Parathyroid adenoma (tissue), 2 donors: ENCODE measurements around the gene SP2.
A peak's percentile ranks its signal among the peaks of the same experiment; 100 is the strongest.

Experiments used
- H2AFZ ChIP-seq: fragments of 300-600 bp; sonication (generic); one replicate; pipeline ENCODE4 v1.7.0; 2017; ENCODE audit warnings: antibody characterized with exemption, mild to moderate bottlenecking
- H3K27ac ChIP-seq: fragments of 300-600 bp; sonication (generic); one replicate; pipeline ENCODE4 v1.7.0; 2017
- H3K27me3 ChIP-seq: fragments of 300-600 bp; sonication (generic); one replicate; pipeline ENCODE4 v1.7.0; 2017; ENCODE audit warnings: low read length; ENCODE audit not compliant: control insufficient read depth, insufficient read depth
- H3K36me3 ChIP-seq: fragments of 300-600 bp; sonication (generic); one replicate; pipeline ENCODE4 v1.7.0; 2017; ENCODE audit warnings: low read length; ENCODE audit not compliant: control insufficient read depth, insufficient read depth
- H3K4me1 ChIP-seq: fragments of 300-600 bp; sonication (generic); one replicate; pipeline ENCODE4 v1.7.0; 2017; ENCODE audit warnings: control low read depth
- H3K4me2 ChIP-seq: fragments of 300-600 bp; sonication (generic); one replicate; pipeline ENCODE4 v1.7.0; 2017; ENCODE audit warnings: low read length
- H3K4me3 ChIP-seq: fragments of 300-600 bp; sonication (generic); one replicate; pipeline ENCODE4 v1.7.0; 2017; ENCODE audit warnings: low read depth, low read length
- H3K79me2 ChIP-seq: fragments of 300-600 bp; sonication (generic); one replicate; pipeline ENCODE4 v1.7.0; 2017; ENCODE audit warnings: control low read depth
- H3K9ac ChIP-seq: fragments of 300-600 bp; sonication (generic); one replicate; pipeline ENCODE4 v1.7.0; 2017; ENCODE audit warnings: mild to moderate bottlenecking
- H3K9me3 ChIP-seq: fragments of 300-600 bp; sonication (generic); one replicate; pipeline ENCODE4 v1.7.0; 2017; ENCODE audit warnings: low read length; ENCODE audit not compliant: control insufficient read depth
- CTCF ChIP-seq: fragments of 300-600 bp; sonication (generic); IDR thresholded peaks from one replicate; pipeline ENCODE4 v1.7.0; 2017; ENCODE audit warnings: antibody characterized with exemption, mild to moderate bottlenecking
- donor health status: primary hyperparathyroidism.

SP2 gene

DNA sequence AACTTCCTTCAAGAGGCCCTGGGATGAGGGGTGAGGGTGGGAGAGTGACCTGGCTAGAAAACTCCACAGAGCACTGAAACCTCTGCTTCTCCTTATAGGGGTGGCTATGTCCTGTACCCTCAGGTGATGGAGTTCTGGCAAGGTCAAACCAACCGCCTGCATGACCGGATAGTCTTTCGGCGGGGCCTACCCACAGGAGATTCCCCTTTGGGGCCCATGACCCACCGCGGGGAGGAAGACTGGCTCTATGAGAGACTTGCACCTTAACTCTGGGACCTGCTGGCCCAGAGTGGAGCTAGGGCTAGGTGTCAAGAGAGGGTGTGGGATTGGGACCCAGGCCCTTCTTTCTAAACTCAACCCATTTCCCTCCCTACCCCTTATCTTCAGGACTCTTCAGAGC lies 50.5 kb downstream of the SP2 start:
- peaks cover 9% of the 10 kb centered on the region for H3K4me1 ChIP-seq
- no peaks in the 10 kb centered on the region for H3K9me3 ChIP-seq
- peak overlapping the region; percentile 9 for H3K4me2 ChIP-seq
- H3K9ac ChIP-seq = no peak overlapping the region
- TF ChIP-seq CTCF = no peak
- no peaks in the 10 kb centered on the region for H3K79me2 ChIP-seq
- peak overlapping the region; percentile 5 for H2AFZ ChIP-seq
- no peaks in the 10 kb centered on the region for H3K27me3 ChIP-seq
- no peaks in the 10 kb centered on the region for H3K36me3 ChIP-seq
- H3K4me3 ChIP-seq = no peak overlapping the region
- peak overlapping the region; percentile 45 for H3K27ac ChIP-seq

DNA sequence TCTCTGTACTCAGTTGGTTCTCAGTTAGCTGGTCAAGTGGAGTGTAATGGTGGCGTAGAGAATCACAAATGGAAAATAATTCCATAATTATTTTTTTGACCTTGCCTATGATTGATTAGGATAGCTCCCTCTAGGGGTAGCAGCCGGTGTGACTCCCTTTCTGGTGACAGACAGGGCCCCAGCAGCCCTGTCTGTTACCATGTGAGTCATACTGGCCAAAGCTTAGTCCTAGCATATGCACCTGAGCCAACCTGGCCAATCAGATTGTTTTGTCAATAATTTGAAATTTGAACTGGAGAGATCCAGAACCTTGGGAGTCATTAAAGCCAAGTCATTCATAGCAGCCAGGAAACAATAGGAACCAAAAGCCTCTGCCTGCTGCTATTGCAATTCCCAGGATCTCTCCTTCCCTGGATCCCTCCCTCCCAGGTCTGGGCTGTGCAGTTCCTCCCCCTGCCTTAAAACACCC lies 50.9 kb downstream of the SP2 start:
- Histone ChIP-seq H3K27ac (peak overlapping the region; percentile 45), H3K9ac (no peak overlapping the region), H3K27me3 (no peaks in the 10 kb centered on the region), H3K9me3 (no peaks in the 10 kb centered on the region), H3K79me2 (no peaks in the 10 kb centered on the region), H2AFZ (peak overlapping the region; percentile 5), H3K4me3 (no peak overlapping the region), H3K4me2 (peak overlapping the region; percentile 9), H3K36me3 (no peaks in the 10 kb centered on the region), H3K4me1 (peaks cover 9% of the 10 kb centered on the region)
- peak; percentile 91 for TF ChIP-seq CTCF

DNA sequence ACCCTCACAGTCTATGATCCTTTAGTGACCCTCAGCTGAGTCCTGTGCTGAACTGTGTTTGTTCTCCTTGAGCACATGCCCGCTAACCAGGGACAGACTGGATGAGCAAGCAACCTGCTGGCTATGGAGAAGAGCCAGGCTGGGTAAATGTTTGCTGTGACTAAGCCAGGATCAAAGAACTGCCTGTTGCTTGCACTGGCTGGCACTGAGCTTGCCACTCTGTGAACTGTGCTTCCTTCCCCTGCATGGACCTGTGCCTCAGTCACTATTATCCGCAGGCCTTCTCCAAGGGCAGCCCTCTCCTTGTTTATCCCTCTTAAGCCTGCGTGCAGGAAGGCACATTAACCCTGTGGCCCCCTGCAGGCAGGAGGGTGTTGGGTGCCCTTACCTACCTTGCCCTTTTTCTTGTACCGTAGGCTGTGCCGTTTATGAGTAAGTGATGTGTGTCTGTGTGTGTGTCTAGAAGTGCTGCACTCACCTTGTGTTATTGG lies 52.7 kb downstream of the SP2 start:
- Histone ChIP-seq H3K36me3 (no peaks in the 10 kb centered on the region), H3K27me3 (no peaks in the 10 kb centered on the region), H2AFZ (peak overlapping the region; percentile 72), H3K9ac (no peak overlapping the region), H3K79me2 (no peaks in the 10 kb centered on the region), H3K4me1 (peaks cover 9% of the 10 kb centered on the region), H3K27ac (no peak overlapping the region), H3K9me3 (no peaks in the 10 kb centered on the region), H3K4me2 (no peak overlapping the region), H3K4me3 (no peak overlapping the region)
- no peak for TF ChIP-seq CTCF

DNA sequence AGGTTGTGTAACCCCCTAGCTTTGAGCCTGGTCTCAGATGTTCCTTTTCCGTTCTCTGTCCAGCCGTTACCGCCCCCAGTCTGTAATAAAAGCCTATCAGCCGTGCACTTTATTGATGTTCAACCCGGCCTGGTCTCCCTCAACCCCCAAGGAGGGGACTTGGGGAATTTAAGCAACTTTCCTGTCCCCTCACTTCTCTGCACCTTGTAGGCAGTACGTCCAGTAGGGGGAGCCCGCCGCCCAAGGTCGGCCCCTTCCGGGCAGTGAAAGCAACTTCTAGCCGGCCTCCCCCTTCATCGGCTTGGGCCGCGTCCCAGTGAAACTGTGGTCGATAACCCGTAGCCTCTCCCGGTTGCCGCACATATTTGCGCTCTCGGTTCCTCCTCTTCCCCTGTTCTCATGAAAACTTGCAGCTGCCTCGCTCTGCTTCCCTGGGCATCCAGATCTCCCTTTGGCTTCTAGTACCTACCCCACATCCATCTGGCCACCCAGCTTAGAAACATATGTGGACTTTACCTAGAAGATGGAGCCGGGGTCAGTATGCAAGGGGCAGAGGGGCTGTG lies 53.2 kb downstream of the SP2 start:
- Histone ChIP-seq H3K36me3 (no peaks in the 10 kb centered on the region), H3K4me1 (peaks cover 9% of the 10 kb centered on the region)

More for the DNA sequence above, 53.2 kb downstream of the SP2 start:
- no peaks in the 10 kb centered on the region for H3K27me3 ChIP-seq
- no peak overlapping the region for H3K27ac ChIP-seq
- H3K9me3 ChIP-seq = no peaks in the 10 kb centered on the region
- peak overlapping the region; percentile 72 for H2AFZ ChIP-seq
- H3K4me3 ChIP-seq = no peak overlapping the region
- H3K79me2 ChIP-seq = no peaks in the 10 kb centered on the region
- peak; percentile 95 for TF ChIP-seq CTCF
- no peak overlapping the region for H3K9ac ChIP-seq
- peak overlapping the region; percentile 54 for H3K4me2 ChIP-seq
